HG03103 (cell line): ENCODE data around the gene ALG8.
A peak's percentile ranks its signal among the peaks of the same experiment; 100 is the strongest.
"Not testable (repeated sequence)": the region's sequence is repeated elsewhere in the genome, so short reads cannot be mapped to it uniquely, and the experiment has no call there.

Experiments used
- ATAC-seq: cut with Tn5 transposase; IDR thresholded peaks from one replicate; pipeline ENCODE4 v1.9.1; 2021; ENCODE audit warnings: low read depth; ENCODE audit not compliant: unreplicated experiment

ALG8 gene

GRCh38 chr11:78139422-78140391 lies at the start of gene ALG8:
ALG8 (minus strand) TSS chr11:78139626; CDS start chr11:78139588, 38 bp downstream.
- peak; percentile 92 for ATAC-seq

DNA sequence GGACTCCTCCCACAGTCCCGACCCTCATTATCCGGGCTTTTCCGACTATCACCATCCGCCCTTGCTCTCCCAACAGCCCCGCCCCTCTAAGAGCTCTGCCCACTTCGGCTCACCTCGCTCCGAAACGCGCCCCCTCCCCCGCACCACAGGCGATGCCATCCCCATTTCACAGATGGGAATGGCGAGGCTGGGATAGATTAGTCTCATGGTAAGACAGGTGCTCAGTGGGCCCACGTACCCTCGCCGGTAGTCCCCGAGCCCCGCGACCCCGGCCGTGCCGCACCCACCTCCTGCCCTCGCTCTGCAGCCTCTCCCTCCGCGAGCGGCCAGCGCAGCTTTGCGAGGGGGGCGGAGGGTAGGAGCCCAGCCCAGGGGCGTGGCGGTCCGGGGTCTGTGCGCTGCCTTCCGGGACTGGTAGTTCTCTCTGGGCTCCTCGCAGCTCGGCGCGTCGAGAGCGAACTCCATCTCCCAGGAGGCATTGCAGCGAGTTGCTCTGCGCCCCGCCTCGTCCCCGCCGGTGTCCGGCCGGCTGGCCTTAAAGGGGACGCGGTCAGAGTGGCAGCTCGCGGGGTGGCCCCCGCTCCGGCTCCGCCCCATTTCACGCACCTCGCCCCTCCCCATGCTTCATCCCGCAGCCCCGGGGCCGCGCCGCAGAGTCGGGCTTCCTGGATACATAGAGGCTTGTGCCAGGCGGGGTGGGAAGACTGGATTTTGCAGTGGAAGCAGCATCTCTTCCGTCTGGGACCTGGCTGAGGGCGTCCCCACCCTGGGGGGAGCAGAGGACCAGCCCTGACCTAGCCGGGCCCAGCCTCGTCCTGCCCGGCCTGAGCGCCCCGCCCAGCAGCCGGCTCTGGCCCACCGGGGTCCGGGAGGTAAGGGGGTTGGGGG lies 49.1 kb upstream of the ALG8 start, which contains the start of the genes KCTD21 and USP35:
KCTD21 (minus strand) TSS at position 341 of the 888 bp plus-strand sequence. CDS start 14,072 bp downstream, outside the sequence.
USP35 (plus strand) TSS at position 634 of the 888 bp plus-strand sequence. CDS start 7,327 bp downstream, outside the sequence.
- ATAC-seq = peak; percentile 93

- peak; percentile 16 for ATAC-seq
These were observed 48.2 kb upstream of the ALG8 start for GRCh38 chr11:78187366-78188285.

DNA sequence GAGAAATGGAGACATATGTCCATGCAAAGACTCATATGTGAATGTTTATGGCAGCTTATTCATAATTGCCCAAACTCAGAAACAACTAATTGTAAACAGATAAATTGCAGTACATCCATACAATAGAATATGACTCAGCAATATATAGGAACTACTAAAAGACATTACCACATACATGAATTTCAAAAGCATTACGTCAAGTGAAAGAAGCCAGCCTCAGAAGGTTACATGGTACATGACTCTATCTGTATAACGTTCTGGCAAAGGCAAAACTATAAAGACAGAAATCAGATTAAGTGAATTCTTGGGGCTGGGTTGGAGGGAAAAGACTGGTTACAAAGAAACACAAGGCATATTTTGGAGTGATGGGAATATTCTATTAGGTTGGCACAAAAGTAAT lies 41.8 kb upstream of the ALG8 start:
- no peak for ATAC-seq

DNA sequence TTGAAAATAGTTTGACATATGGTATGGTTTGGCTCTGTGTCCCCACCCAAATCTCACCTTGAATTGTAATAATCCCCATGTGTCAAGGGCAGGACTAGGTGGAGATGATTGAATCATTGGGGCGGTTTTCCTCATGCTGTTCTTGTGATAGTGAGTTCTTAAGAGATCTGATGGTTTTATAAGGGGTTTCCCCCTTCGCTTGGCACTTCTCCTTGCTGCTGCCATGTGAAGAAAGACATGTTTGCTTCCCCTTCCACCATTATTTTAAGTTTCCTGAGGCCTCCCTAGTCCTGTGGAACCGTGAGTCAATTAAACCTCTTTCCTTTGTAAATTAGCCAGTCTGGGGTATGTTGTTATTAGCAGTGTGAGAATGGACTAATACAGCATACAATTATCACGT lies 41.3 kb upstream of the ALG8 start:
- no peak for ATAC-seq

- no peak for ATAC-seq
These were observed 40.1 kb upstream of the ALG8 start for GRCh38 chr11:78179459-78180071.

DNA sequence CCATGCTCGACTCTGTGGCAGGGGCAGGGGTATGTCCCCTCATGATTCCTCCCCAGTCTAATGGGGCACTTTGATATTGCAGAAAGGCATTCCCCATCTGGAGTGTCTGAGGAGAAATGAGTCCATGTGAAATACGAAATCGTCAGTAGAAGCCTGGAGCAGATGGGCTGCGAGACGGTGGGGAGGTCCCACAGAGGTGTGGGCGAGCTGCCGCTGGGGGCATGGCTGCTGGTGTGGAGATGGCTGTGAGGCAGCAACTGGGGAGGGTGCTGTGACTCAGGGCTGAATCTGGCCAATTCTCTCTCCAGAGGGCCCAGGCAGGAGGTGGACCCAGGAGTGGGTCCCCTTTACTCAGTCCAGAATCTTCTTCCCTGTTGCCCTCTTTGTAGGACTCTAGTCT lies 37.8 kb upstream of the ALG8 start:
- no peak for ATAC-seq

DNA sequence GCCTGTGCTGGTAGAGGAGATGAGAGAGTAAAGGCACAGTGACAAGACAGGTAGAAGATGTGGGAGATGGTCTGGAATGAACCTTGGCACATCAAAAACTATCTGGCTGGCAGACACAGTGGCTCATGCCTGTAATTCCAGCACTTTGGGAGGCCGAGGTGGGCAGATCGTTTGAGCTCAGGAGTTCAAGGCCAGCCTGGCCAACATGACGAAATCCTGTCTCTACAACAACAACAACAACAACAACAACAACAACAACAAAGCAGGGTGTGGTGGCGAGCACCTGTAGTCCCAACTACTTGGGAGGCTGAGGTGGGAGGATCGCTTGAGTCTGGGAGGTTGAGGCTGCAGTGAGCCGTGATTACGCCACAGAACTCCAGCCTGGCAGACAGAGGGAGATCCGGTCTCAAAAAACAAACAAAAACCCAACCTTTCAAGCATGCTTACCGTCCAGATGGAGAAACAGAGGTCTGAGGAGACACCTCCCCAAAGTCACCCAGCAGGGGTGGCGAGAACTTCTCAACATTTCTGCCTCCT lies 37.2 kb upstream of the ALG8 start:
- ATAC-seq = no peak

GRCh38 chr11:78175862-78176261 lies 36.4 kb upstream of the ALG8 start:
- not testable (repeated sequence) for ATAC-seq

DNA sequence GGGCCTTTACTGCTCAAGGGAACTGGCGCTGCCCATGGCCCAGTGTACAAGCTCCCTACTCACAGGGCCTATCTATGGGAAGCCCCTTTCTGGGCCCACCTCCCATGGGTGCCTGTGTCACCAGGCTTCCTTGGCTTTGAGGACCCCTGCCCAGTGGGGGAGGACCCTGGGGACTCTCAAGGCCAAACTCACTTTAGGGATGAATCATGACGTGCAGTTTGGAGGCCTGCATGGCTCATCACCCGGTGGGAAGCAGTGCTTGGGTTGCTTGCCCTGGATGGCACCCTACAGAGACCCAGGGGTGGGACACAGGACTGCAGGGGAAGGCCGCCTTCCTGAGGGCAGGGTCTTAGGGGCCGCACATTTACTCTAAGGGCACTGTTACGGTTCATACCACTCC lies 32.5 kb upstream of the ALG8 start:
- ATAC-seq = no peak

DNA sequence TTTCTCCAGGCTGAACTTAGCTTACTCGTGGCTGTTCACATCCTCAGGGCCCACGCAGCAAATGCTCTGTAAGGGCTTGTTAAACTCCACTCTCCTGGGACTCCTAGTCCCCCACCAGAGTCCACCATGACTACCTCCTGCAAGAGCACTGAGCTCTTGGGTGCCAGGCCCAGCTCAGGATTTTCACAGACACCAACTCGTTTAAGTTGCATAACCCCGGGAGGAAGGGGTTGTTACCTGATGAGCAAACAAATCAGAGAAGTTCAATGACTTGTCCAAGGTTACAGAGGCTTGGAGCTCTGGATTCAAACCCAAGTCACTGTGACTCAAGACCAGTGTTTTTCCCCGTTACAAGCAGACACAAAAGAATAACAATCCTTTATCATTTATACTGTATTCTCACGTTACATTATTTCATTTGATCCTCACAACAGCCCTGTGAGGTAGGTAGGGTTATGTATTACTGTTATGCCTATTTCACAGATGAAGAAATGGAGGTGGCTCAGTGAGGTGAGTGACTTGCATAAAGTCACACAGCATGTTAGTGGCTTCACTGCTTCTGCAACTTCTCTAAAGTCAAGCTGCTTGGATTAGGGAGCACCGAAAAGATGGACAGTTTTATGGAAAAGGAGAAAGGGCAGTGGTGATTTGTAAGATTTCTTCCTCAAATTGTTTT lies 31.6 kb upstream of the ALG8 start:
- ATAC-seq = no peak

- ATAC-seq = no peak
These were observed 31.0 kb upstream of the ALG8 start for GRCh38 chr11:78170413-78170812.

GRCh38 chr11:78168539-78169477 lies 29.4 kb upstream of the ALG8 start:
- ATAC-seq = no peak

DNA sequence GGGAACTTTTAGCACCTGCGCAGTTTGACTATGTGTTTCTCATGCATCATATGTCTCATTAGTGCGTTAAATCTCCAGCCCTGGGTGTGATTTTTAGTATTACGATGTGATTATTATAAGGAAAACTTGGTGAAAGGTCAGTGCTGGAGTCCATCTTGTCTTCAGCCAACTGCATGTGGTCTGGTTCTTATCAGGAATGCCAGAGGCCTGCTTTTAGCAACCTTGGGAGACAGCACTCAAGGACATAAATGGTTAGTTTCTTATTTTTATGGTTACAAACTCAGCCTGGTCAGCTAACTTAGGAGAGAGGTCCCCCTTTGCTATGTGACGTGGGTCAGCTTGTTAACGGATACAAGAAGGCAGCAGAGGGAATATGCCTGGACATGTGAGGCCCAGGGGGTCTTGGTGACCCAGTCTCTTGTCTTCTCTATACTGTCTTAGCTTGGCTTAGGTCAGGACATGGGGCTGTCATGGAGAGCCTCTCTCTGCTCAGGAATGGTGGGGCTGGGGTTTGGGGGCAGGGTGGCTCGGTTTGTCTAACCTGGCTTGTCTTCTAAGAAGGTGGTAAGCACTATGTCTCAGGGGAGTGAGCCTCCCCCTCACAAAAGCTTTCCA lies 27.5 kb upstream of the ALG8 start:
- no peak for ATAC-seq

GRCh38 chr11:78164471-78164870 lies 25.0 kb upstream of the ALG8 start:
- no peak for ATAC-seq

DNA sequence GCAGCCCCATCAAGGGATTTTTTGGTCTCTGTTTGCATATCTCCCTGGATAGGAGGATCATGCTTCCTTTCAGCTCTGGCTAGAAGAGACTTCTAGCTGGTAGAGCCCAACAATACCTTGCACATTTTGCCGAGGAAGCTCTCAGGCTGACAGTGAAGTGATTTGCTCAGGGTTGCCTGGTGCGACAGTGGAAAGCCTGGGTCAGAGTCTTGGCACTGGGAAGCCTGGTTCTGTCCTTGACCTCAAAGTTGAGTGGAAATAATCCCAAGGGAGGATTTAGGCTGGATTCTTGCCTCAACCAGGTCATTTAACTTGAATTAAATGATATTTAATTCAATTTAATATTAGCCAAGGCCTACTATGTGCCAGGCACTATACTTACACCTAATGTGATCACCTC lies 24.4 kb upstream of the ALG8 start:
- ATAC-seq = no peak

DNA sequence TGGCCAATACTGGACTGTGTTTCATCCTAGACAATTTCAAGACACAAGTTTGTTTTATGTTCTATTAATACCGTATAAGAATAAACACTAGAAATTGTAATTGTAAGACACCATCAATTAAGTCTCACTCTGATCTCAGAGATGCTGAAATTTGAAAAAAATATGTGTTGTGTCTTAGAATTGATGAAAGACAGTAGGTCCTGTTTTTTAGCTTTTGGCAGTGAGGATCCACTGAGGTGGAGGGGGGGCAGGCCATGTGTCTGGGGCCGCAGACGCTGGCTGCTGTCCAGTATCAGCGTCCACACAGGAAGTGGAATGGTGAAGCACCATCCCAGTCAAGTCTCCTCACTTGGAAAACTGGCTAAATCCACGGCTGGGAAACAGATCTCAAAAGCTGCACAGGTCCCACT lies 22.5 kb upstream of the ALG8 start:
- ATAC-seq = no peak
